GM18505 (cell line): ENCODE results near the gene HNRNPAB.
A peak's percentile ranks its signal among the peaks of the same experiment; 100 is the strongest.

Source experiments
- ATAC-seq: cut with Tn5 transposase; IDR thresholded peaks from one replicate; pipeline ENCODE4 v1.9.1; 2021; ENCODE audit not compliant: unreplicated experiment
- POLR2A ChIP-seq: IDR thresholded peaks from 4 replicates; pipeline ENCODE4 v1.6.1; 2011; ENCODE audit warnings: borderline replicate concordance; ENCODE audit not compliant: insufficient read depth, insufficient read length; ENCODE audit errors: extremely low read depth

HNRNPAB gene

GRCh38 chr5:178204182-178204934 lies at the start of gene HNRNPAB:
TSS of gene HNRNPAB (plus strand) at chr5:178204533. CDS start at chr5:178204838, 305 bp downstream.
- ATAC-seq: peak; percentile 76
- TF ChIP-seq POLR2A: peak; percentile 100

DNA sequence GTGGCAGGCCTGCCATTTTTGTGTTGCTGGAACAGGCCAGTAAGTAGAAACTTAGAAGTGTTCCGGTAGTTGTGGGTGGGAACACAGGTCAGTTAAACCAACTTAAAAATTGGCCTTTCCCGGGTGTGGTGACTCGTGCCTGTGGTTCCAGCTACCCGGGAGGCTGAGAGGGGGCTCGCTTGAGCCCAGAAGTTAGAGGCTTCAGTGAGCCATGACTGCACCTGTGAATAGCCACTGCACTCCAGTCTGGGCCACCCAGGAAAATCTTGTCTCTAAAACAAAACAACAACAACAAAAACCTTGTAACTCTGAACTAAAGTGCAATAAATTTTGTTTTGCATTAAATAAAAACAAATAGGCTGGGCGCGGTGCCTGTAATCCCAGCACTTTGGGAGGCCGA lies 49.3 kb upstream of the HNRNPAB start:
- no peak for ATAC-seq
- no peak for TF ChIP-seq POLR2A

DNA sequence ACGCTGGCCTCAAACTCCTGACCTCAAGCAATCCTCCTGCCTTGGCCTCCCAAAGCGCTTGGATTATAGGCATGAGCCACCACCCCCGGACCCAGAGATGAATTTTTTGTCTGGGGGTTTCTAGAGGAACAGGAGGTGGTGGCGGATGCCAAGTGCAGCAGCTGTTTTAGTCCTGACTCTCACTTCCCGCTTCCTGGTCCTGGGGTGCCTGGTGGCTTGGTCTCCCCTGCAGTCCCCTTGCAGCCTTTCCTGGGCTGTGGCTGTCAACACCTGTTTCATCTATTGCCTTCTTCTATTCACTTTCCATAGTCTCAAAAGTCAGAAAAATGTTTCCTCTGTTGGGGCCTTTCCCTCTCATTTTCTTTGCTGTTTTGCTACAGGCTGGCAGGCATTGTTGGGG lies 44.2 kb upstream of the HNRNPAB start:
- ATAC-seq: no peak
- no peak for TF ChIP-seq POLR2A

- ATAC-seq: no peak
- TF ChIP-seq POLR2A: no peak
Measured at GRCh38 chr5:178162481-178162880, 41.9 kb upstream of the HNRNPAB start.

GRCh38 chr5:178163772-178164735 lies 40.3 kb upstream of the HNRNPAB start:
- no peak for TF ChIP-seq POLR2A
- ATAC-seq: peak; percentile 87

GRCh38 chr5:178165581-178165980 lies 38.8 kb upstream of the HNRNPAB start:
- no peak for ATAC-seq
- no peak for TF ChIP-seq POLR2A

GRCh38 chr5:178170455-178170854 lies 33.9 kb upstream of the HNRNPAB start:
- TF ChIP-seq POLR2A: no peak
- no peak for ATAC-seq

GRCh38 chr5:178174456-178174855 lies 29.9 kb upstream of the HNRNPAB start:
- no peak for TF ChIP-seq POLR2A
- no peak for ATAC-seq

- no peak for ATAC-seq
- no peak for TF ChIP-seq POLR2A
Measured at GRCh38 chr5:178176791-178177190, 27.5 kb upstream of the HNRNPAB start.

DNA sequence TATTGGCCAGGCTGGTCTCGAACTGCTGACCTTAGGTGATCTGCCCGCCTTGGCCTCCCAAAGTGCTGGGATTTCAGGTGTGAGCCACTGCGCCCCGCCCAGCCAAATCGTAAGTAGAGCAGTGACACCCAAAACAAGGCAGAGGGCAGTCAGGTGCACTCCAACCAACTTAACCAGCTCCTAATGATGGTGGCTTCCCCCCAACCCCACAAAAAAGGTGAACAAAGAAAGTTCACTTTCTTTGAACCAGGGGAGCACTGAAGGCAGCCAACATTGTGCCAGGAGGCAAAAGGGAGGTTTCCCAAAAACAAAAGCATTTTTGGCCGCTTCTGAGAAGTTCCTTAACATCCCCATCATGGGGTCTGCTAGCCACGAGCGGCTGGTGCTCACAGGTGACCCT lies 26.8 kb upstream of the HNRNPAB start:
- TF ChIP-seq POLR2A: no peak
- ATAC-seq: no peak

DNA sequence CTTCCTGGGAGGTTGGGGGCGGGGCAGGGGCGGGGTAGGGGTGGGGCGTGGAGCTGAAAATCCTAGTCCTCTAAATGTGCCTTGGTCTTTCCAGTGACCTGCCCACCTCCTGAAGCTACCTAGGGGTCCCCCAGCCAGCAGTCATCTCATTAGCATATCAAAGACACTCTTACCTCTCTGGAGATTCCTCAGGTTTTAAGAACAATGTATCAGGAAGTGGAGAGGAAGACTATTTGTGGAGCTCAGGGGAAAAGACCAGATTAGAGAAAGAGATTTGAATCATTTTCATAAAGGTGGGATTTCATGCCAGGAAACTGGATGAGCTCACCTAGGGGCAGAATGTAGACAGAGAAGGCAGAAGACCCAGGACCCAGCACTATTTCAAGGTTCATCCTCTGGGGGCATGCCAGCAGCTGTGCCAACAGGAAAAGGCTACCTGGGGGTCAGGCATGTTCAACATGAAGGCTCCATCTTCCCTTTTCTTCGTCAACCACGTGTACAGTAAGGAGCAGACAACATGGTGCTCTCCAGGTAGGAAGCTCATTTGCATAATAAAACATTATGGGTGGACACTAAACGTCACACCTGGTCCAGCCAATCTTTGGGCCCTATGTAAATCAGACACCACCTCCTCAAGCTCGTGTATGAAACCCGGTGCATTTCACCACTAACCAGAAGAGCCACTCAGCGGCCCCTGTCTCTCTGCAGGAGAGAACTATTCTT lies 24.0 kb upstream of the HNRNPAB start:
- no peak for ATAC-seq
- TF ChIP-seq POLR2A: no peak

DNA sequence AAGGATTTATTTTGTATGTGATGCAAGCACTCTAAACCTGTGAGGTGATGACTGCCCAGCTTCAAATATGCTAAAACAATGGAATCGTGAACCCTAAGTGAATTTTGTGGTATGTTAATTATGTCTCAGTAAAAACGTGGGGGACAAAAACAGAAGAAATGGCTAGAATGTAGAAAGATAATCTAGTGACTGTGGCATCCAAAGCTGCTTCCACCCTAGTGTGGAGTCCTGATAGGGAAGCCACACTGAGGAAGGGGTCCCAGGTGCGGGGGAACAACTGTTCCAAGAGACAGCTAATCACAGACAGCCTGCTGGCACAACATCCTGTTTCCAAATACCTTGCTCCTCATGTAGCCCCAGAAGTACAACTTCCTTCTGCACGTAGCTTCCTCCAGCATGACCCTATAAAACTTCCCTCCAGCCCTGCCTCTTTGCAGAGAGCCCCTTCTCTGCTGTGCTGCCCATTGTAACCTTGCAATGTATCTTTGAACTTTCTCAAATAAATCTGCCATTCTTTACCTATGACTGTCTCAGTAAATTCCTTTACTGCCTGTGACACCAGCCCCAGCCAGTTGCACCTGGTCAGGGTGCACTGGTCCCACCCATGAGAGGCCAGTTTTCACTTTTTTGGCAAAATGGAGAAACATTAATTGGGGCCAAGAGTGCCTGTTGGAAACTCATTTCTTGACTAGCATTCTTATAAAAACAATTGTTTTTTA lies 22.0 kb upstream of the HNRNPAB start:
- ATAC-seq: no peak
- no peak for TF ChIP-seq POLR2A
